OCI-LY1 (cell line): Measurements from ENCODE around the gene BCORL1.

ENCODE experiments used
- H2AFZ ChIP-seq: fragments of 200-600 bp; sonication (generic), shearing (Covaris generic); 2 replicates; pipeline ENCODE4 v1.6.0; 2014; ENCODE audit warnings: antibody characterized with exemption, mild to moderate bottlenecking, low read length
- H3F3A ChIP-seq: fragments of 200-600 bp; sonication (generic), shearing (Covaris generic); 2 replicates; pipeline ENCODE4 v1.6.0; 2014; ENCODE audit warnings: mild to moderate bottlenecking, antibody characterized with exemption, low read length, moderate library complexity; ENCODE audit not compliant: insufficient read depth
- H3K27ac ChIP-seq: fragments of 200-600 bp; sonication (generic); 2 replicates; pipeline ENCODE4 v1.5.1; 2014; ENCODE audit warnings: low read length, mixed run types, mild to moderate bottlenecking, low read depth; ENCODE audit not compliant: poor library complexity, severe bottlenecking
- H3K27me3 ChIP-seq: fragments of 200-600 bp; sonication (generic); 2 replicates; pipeline ENCODE4 v1.6.0; 2014; ENCODE audit warnings: antibody characterized with exemption, mild to moderate bottlenecking, low read length, moderate library complexity; ENCODE audit not compliant: insufficient read depth
- H3K36me3 ChIP-seq: fragments of 200-600 bp; sonication (generic); 2 replicates; pipeline ENCODE4 v1.6.1; 2014; ENCODE audit warnings: mild to moderate bottlenecking, antibody characterized with exemption, low read length, moderate library complexity, mixed read lengths; ENCODE audit not compliant: insufficient read depth
- H3K4me1 ChIP-seq: fragments of 200-600 bp; sonication (generic); 2 replicates; pipeline ENCODE4 v1.5.1; 2014; ENCODE audit warnings: mild to moderate bottlenecking, low read length, moderate library complexity; ENCODE audit not compliant: insufficient read depth, severe bottlenecking
- H3K4me2 ChIP-seq: fragments of 200-600 bp; sonication (generic), shearing (Covaris generic); 2 replicates; pipeline ENCODE4 v1.6.1; 2014; ENCODE audit warnings: low read length
- H3K4me3 ChIP-seq: fragments of 200-600 bp; sonication (generic); 2 replicates; pipeline ENCODE4 v1.5.1; 2014; ENCODE audit warnings: low read length, low read depth, mild to moderate bottlenecking, mixed read lengths; ENCODE audit not compliant: poor library complexity, severe bottlenecking
- H3K79me2 ChIP-seq: fragments of 200-600 bp; shearing (Covaris generic); 2 replicates; pipeline ENCODE4 v1.6.1; 2016; ENCODE audit warnings: mixed run types, low read length, mixed read lengths; ENCODE audit not compliant: insufficient read depth
- H3K9ac ChIP-seq: fragments of 200-600 bp; sonication (generic), shearing (Covaris generic); 2 replicates; pipeline ENCODE4 v1.6.1; 2014; ENCODE audit warnings: mild to moderate bottlenecking, low read length, mixed read lengths
- H3K9me2 ChIP-seq: fragments of 200-600 bp; sonication (generic), shearing (Covaris generic); 2 replicates; pipeline ENCODE4 v1.6.1; 2014; ENCODE audit warnings: low read depth, mild to moderate bottlenecking, low read length, mixed read lengths
- H3K9me3 ChIP-seq: fragments of 200-600 bp; shearing (Covaris generic); 2 replicates; pipeline ENCODE4 v1.6.1; 2014; ENCODE audit warnings: low read length, mixed read lengths
- H4K20me1 ChIP-seq: fragments of 200-600 bp; sonication (generic), shearing (Covaris generic); 2 replicates; pipeline ENCODE4 v1.6.0; 2016; ENCODE audit warnings: mild to moderate bottlenecking, low read length; ENCODE audit not compliant: insufficient read depth
- CTCF ChIP-seq: fragments of 200-600 bp; sonication (generic), shearing (Covaris generic); IDR thresholded peaks from 2 replicates; pipeline ENCODE4 v1.5.1; 2017; ENCODE audit warnings: mild to moderate bottlenecking, antibody characterized with exemption, low read length, moderate library complexity, mixed read lengths
- EZH2 ChIP-seq: fragments of 200-600 bp; sonication (generic), shearing (Covaris generic); IDR thresholded peaks from 2 replicates; pipeline ENCODE4 v1.8.0; 2017; ENCODE audit warnings: borderline replicate concordance, mixed run types, mild to moderate bottlenecking, antibody characterized with exemption, low read length, moderate library complexity, mixed read lengths

Gene BCORL1

GRCh38 chrX:130097507-130098209 lies 115.2 kb downstream of the BCORL1 start:
- H3K9me2 ChIP-seq, result no peaks in the 10 kb centered on the region
- H3K9ac ChIP-seq, result no peak overlapping the region
- peak overlapping the region; percentile 15 for H3K27ac ChIP-seq
- H2AFZ ChIP-seq, result no peak overlapping the region
- no peaks in the 10 kb centered on the region for H3K27me3 ChIP-seq
- H3K4me1 ChIP-seq, result peaks cover 12% of the 10 kb centered on the region
- no peaks in the 10 kb centered on the region for H3K9me3 ChIP-seq
- H3F3A ChIP-seq, result no peaks in the 10 kb centered on the region
- no peak overlapping the region for H3K4me2 ChIP-seq
- no peak for TF ChIP-seq EZH2
- no peak for TF ChIP-seq CTCF
- no peaks in the 10 kb centered on the region for H3K36me3 ChIP-seq
- no peaks in the 10 kb centered on the region for H4K20me1 ChIP-seq
- H3K4me3 ChIP-seq, result no peak overlapping the region
- peaks cover 29% of the 10 kb centered on the region for H3K79me2 ChIP-seq

- Histone ChIP-seq H3K27ac (peak overlapping the region; percentile 15), H3K9me2 (no peaks in the 10 kb centered on the region), H3K36me3 (no peaks in the 10 kb centered on the region), H3K27me3 (no peaks in the 10 kb centered on the region), H3K9ac (no peak overlapping the region), H3K79me2 (peaks cover 33% of the 10 kb centered on the region), H4K20me1 (no peaks in the 10 kb centered on the region), H3F3A (no peaks in the 10 kb centered on the region), H3K4me2 (no peak overlapping the region), H3K9me3 (no peaks in the 10 kb centered on the region), H3K4me1 (peaks cover 10% of the 10 kb centered on the region), H2AFZ (no peak overlapping the region), H3K4me3 (no peak overlapping the region)
- TF ChIP-seq CTCF (no peak), EZH2 (no peak)
Measured at GRCh38 chrX:130098210-130098552, 115.7 kb downstream of the BCORL1 start.

- H4K20me1 ChIP-seq, result no peaks in the 10 kb centered on the region
- no peaks in the 10 kb centered on the region for H3K9me3 ChIP-seq
- H3K36me3 ChIP-seq, result no peaks in the 10 kb centered on the region
- no peak overlapping the region for H3K4me2 ChIP-seq
- H3K79me2 ChIP-seq, result peaks cover 41% of the 10 kb centered on the region
- no peak overlapping the region for H3K27ac ChIP-seq
- H3K27me3 ChIP-seq, result no peaks in the 10 kb centered on the region
- TF ChIP-seq CTCF, result no peak
- no peak for TF ChIP-seq EZH2
- no peaks in the 10 kb centered on the region for H3F3A ChIP-seq
- no peak overlapping the region for H2AFZ ChIP-seq
- peaks cover 5% of the 10 kb centered on the region for H3K4me1 ChIP-seq
- no peaks in the 10 kb centered on the region for H3K9me2 ChIP-seq
- no peak overlapping the region for H3K4me3 ChIP-seq
- H3K9ac ChIP-seq, result no peak overlapping the region
Measured at GRCh38 chrX:130100180-130100579, 117.7 kb downstream of the BCORL1 start.
